Ishikawa (cell line): Measurements from ENCODE around the gene ALG14.

Experiments
- CEBPB ChIP-seq: IDR thresholded peaks from 2 replicates; pipeline ENCODE4 v1.6.1; 2012
- CREB1 ChIP-seq: IDR thresholded peaks from 2 replicates; pipeline ENCODE4 v1.6.1; 2012; ENCODE audit warnings: low read depth
- EGR1 ChIP-seq: IDR thresholded peaks from 2 replicates; pipeline ENCODE4 v1.6.1; 2012
- EP300 ChIP-seq: IDR thresholded peaks from 2 replicates; pipeline ENCODE4 v1.6.1; 2012; ENCODE audit warnings: borderline replicate concordance
- FOXM1 ChIP-seq: IDR thresholded peaks from 2 replicates; pipeline ENCODE4 v1.6.1; 2012; ENCODE audit warnings: low read depth, borderline replicate concordance
- NFIC ChIP-seq: IDR thresholded peaks from 2 replicates; pipeline ENCODE4 v1.6.1; 2012
- RAD21 ChIP-seq: IDR thresholded peaks from 2 replicates; pipeline ENCODE4 v1.6.1; 2012; ENCODE audit warnings: low read depth
- TAF1 ChIP-seq: IDR thresholded peaks from 2 replicates; pipeline ENCODE4 v1.6.1; 2012; ENCODE audit warnings: low read depth, mild to moderate bottlenecking
- TCF12 ChIP-seq: IDR thresholded peaks from 2 replicates; pipeline ENCODE4 v1.6.1; 2012; ENCODE audit warnings: low read depth
- YY1 ChIP-seq: IDR thresholded peaks from 2 replicates; pipeline ENCODE4 v1.6.1; 2012; ENCODE audit warnings: low read depth
- ZBTB7A ChIP-seq: IDR thresholded peaks from 2 replicates; pipeline ENCODE4 v1.6.1; 2012; ENCODE audit warnings: low read depth
- TF ChIP-seq, protein P1 (sequence below): IDR thresholded peaks from 2 replicates; pipeline ENCODE4 v1.6.1; 2012; ENCODE audit warnings: low read depth, mild to moderate bottlenecking
- TF ChIP-seq, protein P2 (sequence below): IDR thresholded peaks from 2 replicates; pipeline ENCODE4 v1.6.1; 2012

DNA sequence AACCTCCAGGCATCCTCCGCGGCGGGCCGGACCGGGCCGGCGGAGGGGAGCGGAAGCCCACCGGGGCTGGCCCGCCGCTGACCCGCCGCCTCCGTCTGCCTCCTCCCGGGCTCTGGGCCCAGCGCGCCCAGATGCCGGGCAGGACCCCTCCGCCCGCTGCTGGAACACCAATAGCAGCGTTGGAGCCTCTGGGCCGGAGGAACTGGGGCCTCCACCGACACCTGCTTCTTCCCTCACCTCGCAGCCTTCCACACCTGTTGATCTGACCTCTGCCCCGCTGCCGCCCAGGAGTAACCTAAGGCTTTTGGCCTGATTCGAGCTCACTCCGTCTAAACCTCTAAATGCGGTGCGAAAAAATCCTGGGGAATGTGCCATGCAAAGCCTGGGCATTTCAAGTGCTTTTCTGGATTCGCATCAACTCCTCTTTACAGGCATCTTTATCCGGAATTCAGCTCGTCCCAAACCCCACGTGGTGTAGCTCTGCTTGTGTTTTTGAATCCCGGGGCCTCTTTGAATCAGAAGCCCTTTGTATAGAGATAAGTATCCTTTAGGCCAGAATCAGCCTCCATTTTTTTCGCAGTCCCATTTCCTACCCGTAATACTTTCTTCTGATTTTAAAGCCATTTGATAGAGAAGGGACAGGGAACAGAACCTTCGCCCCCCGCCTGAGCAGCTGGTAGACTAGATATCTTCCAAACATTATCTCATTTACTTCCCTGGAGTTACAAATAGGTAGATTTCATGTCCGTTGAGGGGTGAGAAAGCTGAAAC lies 145.2 kb downstream of the ALG14 start:
- TF ChIP-seq NFIC = no peak
- no peak for TF ChIP-seq TAF1
- no peak for TF ChIP-seq EP300
- TF ChIP-seq TCF12 = no peak
- no peak for TF ChIP-seq CEBPB
- no peak for TF ChIP-seq RAD21
- TF ChIP-seq FOXM1 = no peak
- TF ChIP-seq ZBTB7A = no peak; the same call in 1 of the 2 replicates
- TF ChIP-seq YY1 = no peak
- TF ChIP-seq EGR1 = no peak
- TF ChIP-seq CREB1 = no peak
- TF ChIP-seq, protein P1, sequence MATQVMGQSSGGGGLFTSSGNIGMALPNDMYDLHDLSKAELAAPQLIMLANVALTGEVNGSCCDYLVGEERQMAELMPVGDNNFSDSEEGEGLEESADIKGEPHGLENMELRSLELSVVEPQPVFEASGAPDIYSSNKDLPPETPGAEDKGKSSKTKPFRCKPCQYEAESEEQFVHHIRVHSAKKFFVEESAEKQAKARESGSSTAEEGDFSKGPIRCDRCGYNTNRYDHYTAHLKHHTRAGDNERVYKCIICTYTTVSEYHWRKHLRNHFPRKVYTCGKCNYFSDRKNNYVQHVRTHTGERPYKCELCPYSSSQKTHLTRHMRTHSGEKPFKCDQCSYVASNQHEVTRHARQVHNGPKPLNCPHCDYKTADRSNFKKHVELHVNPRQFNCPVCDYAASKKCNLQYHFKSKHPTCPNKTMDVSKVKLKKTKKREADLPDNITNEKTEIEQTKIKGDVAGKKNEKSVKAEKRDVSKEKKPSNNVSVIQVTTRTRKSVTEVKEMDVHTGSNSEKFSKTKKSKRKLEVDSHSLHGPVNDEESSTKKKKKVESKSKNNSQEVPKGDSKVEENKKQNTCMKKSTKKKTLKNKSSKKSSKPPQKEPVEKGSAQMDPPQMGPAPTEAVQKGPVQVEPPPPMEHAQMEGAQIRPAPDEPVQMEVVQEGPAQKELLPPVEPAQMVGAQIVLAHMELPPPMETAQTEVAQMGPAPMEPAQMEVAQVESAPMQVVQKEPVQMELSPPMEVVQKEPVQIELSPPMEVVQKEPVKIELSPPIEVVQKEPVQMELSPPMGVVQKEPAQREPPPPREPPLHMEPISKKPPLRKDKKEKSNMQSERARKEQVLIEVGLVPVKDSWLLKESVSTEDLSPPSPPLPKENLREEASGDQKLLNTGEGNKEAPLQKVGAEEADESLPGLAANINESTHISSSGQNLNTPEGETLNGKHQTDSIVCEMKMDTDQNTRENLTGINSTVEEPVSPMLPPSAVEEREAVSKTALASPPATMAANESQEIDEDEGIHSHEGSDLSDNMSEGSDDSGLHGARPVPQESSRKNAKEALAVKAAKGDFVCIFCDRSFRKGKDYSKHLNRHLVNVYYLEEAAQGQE = no peak
- TF ChIP-seq, protein P2, sequence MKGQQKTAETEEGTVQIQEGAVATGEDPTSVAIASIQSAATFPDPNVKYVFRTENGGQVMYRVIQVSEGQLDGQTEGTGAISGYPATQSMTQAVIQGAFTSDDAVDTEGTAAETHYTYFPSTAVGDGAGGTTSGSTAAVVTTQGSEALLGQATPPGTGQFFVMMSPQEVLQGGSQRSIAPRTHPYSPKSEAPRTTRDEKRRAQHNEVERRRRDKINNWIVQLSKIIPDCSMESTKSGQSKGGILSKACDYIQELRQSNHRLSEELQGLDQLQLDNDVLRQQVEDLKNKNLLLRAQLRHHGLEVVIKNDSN = no peak
